H9 (cell line): ENCODE data around the gene THEM4. TPM values are rescaled to one million over a fixed set of nuclear protein-coding genes. Genes with fewer than 3 reads are reported as not detected.

ENCODE experiments used
- DNase-seq: peaks from one replicate; pipeline ENCODE4 v3.0.0-alpha.2; 2017
- H2AFZ ChIP-seq: one replicate; pipeline ENCODE4 v1.6.1; 2013; ENCODE audit warnings: mild to moderate bottlenecking, low read length, control low read depth, moderate library complexity
- H2AK5ac ChIP-seq: 2 replicates; pipeline ENCODE4 v1.6.1; 2013; ENCODE audit warnings: low read length, control low read depth, mixed read lengths; ENCODE audit not compliant: insufficient read length
- H2BK120ac ChIP-seq: one replicate; pipeline ENCODE4 v1.6.1; 2013; ENCODE audit warnings: low read depth, mild to moderate bottlenecking, low read length, control low read depth, inconsistent platforms; ENCODE audit not compliant: poor library complexity, severe bottlenecking
- H2BK12ac ChIP-seq: 2 replicates; pipeline ENCODE4 v1.6.1; 2013; ENCODE audit warnings: low read length, control low read depth, mixed read lengths, low read depth; ENCODE audit not compliant: insufficient read length
- H2BK15ac ChIP-seq: 2 replicates; pipeline ENCODE4 v1.6.1; 2013; ENCODE audit warnings: low read depth, low read length, control low read depth
- H2BK20ac ChIP-seq: one replicate; pipeline ENCODE4 v1.6.1; 2013; ENCODE audit warnings: low read depth, mild to moderate bottlenecking, low read length, control low read depth, inconsistent platforms; ENCODE audit not compliant: poor library complexity, severe bottlenecking
- H2BK5ac ChIP-seq: 2 replicates; pipeline ENCODE4 v1.6.1; 2013; ENCODE audit warnings: low read length, control low read depth, mixed read lengths; ENCODE audit not compliant: insufficient read length
- H3K14ac ChIP-seq: 2 replicates; pipeline ENCODE4 v1.6.1; 2013; ENCODE audit warnings: low read length, control low read depth; ENCODE audit not compliant: insufficient read depth
- H3K18ac ChIP-seq: 2 replicates; pipeline ENCODE4 v1.6.1; 2013; ENCODE audit warnings: low read depth, mild to moderate bottlenecking, mixed read lengths, low read length, control low read depth; ENCODE audit not compliant: insufficient read length
- H3K23ac ChIP-seq: 2 replicates; pipeline ENCODE4 v1.6.1; 2013; ENCODE audit warnings: low read length, control low read depth, mixed read lengths, low read depth; ENCODE audit not compliant: insufficient read length
- H3K23me2 ChIP-seq: 2 replicates; pipeline ENCODE4 v1.6.1; 2013; ENCODE audit warnings: low read depth, mild to moderate bottlenecking, mixed read lengths, low read length, control low read depth; ENCODE audit not compliant: insufficient read length, poor library complexity, severe bottlenecking
- H3K27ac ChIP-seq: 2 replicates; pipeline ENCODE4 v1.5.1; 2013; ENCODE audit warnings: low read length, control low read depth, mixed read lengths, low read depth; ENCODE audit not compliant: insufficient read length
- H3K27me3 ChIP-seq: 2 replicates; pipeline ENCODE4 v1.6.1; 2013; ENCODE audit warnings: low read length, control low read depth, inconsistent platforms; ENCODE audit not compliant: insufficient read depth
- H3K4ac ChIP-seq: 2 replicates; pipeline ENCODE4 v1.6.1; 2013; ENCODE audit warnings: low read depth, mild to moderate bottlenecking, control low read depth, inconsistent platforms, low read length, moderate library complexity
- H3K4me1 ChIP-seq: 2 replicates; pipeline ENCODE4 v1.6.1; 2013; ENCODE audit warnings: low read length, control low read depth, inconsistent platforms; ENCODE audit not compliant: insufficient read depth
- H3K4me2 ChIP-seq: 2 replicates; pipeline ENCODE4 v1.6.1; 2013; ENCODE audit warnings: low read length, control low read depth, mixed read lengths; ENCODE audit not compliant: insufficient read length, insufficient read depth
- H3K56ac ChIP-seq: 2 replicates; pipeline ENCODE4 v1.6.1; 2013; ENCODE audit warnings: low read depth, mild to moderate bottlenecking, mixed read lengths, low read length, control low read depth; ENCODE audit not compliant: insufficient read length
- H3K79me1 ChIP-seq: 2 replicates; pipeline ENCODE4 v1.6.1; 2013; ENCODE audit warnings: low read depth, mild to moderate bottlenecking, moderate library complexity, low read length, control low read depth, inconsistent platforms; ENCODE audit not compliant: insufficient read depth, poor library complexity, severe bottlenecking
- H3K79me2 ChIP-seq: 2 replicates; pipeline ENCODE4 v1.6.1; 2013; ENCODE audit warnings: low read length, control low read depth, inconsistent platforms; ENCODE audit not compliant: insufficient read depth
- H3K9ac ChIP-seq: 2 replicates; pipeline ENCODE4 v1.6.1; 2013; ENCODE audit warnings: low read length, control low read depth, mixed read lengths; ENCODE audit not compliant: insufficient read length; ENCODE audit errors: extremely low read depth
- H3K9me3 ChIP-seq: one replicate; pipeline ENCODE4 v1.6.1; 2013; ENCODE audit warnings: low read depth, low read length, inconsistent platforms; ENCODE audit not compliant: control insufficient read depth
- H3T11ph ChIP-seq: one replicate; pipeline ENCODE4 v1.6.1; 2013; ENCODE audit warnings: mild to moderate bottlenecking, low read length, control low read depth, inconsistent platforms
- H4K20me1 ChIP-seq: one replicate; pipeline ENCODE4 v1.6.1; 2013; ENCODE audit not compliant: control insufficient read depth, insufficient read length, insufficient read depth
- H4K5ac ChIP-seq: 2 replicates; pipeline ENCODE4 v1.6.1; 2013; ENCODE audit warnings: low read depth, mild to moderate bottlenecking, mixed read lengths, low read length, control low read depth; ENCODE audit not compliant: insufficient read length
- H4K8ac ChIP-seq: replicated peaks from 2 replicates; pipeline ENCODE4 v1.6.1; 2013; ENCODE audit warnings: low read length, control low read depth, mixed read lengths, low read depth; ENCODE audit not compliant: insufficient read length
- H4K91ac ChIP-seq: 2 replicates; pipeline ENCODE4 v1.6.1; 2013; ENCODE audit warnings: low read depth, mild to moderate bottlenecking, moderate library complexity, mixed read lengths, low read length, control low read depth; ENCODE audit not compliant: insufficient read length
- H3K27ac Mint-ChIP-seq, 3 experiments: 2 replicates in 2 of 3; 3 replicates in 1 of 3; pipeline ENCODE4 v1.8.0; 2020 to 2021; ENCODE audit warnings: mixed read lengths in 3 of 3, mild to moderate bottlenecking in 1 of 3, moderate library complexity in 1 of 3
- H3K27me3 Mint-ChIP-seq: 2 replicates; pipeline ENCODE4 v1.8.0; 2021; ENCODE audit warnings: low read depth, mild to moderate bottlenecking, moderate library complexity, mixed read lengths
- H3K36me3 Mint-ChIP-seq, 3 experiments: 2 replicates in 2 of 3; 3 replicates in 1 of 3; pipeline ENCODE4 v1.8.0; 2020 to 2021; ENCODE audit warnings: low read depth in 3 of 3, mixed read lengths in 3 of 3; ENCODE audit not compliant: insufficient read depth in 1 of 3
- H3K4me1 Mint-ChIP-seq, 2 experiments: 2 replicates each; pipeline ENCODE4 v1.8.0; 2020; ENCODE audit warnings: mixed read lengths in 2 of 2
- H3K4me3 Mint-ChIP-seq, 2 experiments: 2 replicates in 1 of 2; 3 replicates in 1 of 2; pipeline ENCODE4 v1.8.0; 2020 to 2021; ENCODE audit warnings: mild to moderate bottlenecking in 2 of 2, mixed read lengths in 2 of 2, moderate library complexity in 1 of 2
- H3K9me3 Mint-ChIP-seq, 2 experiments: 2 replicates in 1 of 2; 3 replicates in 1 of 2; pipeline ENCODE4 v1.8.0; 2020; ENCODE audit warnings: mild to moderate bottlenecking in 2 of 2, mixed read lengths in 2 of 2, moderate library complexity in 1 of 2
- WGBS: extraction: QIAGEN DNeasy Blood & Tissue Kit; methylation state at CpG from one replicate; pipeline ENCODE4 v1.1.7; 2013; ENCODE audit warnings: missing lambda C conversion rate, low lambda C conversion rate, mixed read lengths; ENCODE audit not compliant: insufficient read length; ENCODE audit errors: extremely low coverage; 5-methylcytosine and 5-hydroxymethylcytosine counted together
- total RNA-seq: library from RNA; stranded (reverse); gene quantifications from 2 replicates; pipeline ENCODE4 v1.2.1, GENCODE V29; 2021
- TF ChIP-seq, protein P1 (sequence below): fragments of 200-600 bp; sonication (generic); conservative IDR thresholded peaks from 3 replicates; pipeline ENCODE4 v1.8.0; 2021; ENCODE audit warnings: antibody characterized with exemption, mild to moderate bottlenecking

The THEM4 gene
- total RNA-seq, 1 experiment from 2014 or later: 10.5 TPM

DNA sequence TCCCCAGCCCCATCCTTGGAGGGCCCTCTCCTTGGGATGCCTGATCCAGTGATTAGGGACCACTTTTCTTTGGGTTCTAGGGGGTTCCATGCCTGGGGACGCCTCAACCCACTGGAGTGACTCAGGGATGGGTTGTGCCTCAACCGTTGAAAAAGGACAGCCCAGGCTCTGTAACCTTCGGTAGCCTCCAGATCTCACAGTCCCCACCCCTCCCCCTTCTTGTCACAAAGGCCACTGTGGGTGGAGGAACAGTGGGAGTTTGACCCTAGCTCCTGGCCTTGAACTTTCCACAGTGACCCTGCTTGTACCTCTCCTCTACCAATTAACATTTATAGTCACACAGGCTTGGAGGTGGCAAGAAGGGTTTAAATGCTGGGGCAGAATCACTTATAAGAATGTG lies 75.1 kb downstream of the THEM4 start:
- peaks cover 7% of the 10 kb centered on the region; the same call in 1 of the 2 replicates for H3K27me3 ChIP-seq
- H4K8ac ChIP-seq: no peak overlapping the region
- TF ChIP-seq, protein P1, sequence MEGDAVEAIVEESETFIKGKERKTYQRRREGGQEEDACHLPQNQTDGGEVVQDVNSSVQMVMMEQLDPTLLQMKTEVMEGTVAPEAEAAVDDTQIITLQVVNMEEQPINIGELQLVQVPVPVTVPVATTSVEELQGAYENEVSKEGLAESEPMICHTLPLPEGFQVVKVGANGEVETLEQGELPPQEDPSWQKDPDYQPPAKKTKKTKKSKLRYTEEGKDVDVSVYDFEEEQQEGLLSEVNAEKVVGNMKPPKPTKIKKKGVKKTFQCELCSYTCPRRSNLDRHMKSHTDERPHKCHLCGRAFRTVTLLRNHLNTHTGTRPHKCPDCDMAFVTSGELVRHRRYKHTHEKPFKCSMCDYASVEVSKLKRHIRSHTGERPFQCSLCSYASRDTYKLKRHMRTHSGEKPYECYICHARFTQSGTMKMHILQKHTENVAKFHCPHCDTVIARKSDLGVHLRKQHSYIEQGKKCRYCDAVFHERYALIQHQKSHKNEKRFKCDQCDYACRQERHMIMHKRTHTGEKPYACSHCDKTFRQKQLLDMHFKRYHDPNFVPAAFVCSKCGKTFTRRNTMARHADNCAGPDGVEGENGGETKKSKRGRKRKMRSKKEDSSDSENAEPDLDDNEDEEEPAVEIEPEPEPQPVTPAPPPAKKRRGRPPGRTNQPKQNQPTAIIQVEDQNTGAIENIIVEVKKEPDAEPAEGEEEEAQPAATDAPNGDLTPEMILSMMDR: no peak
- no peaks in the 10 kb centered on the region; a peak in 1 of 5 replicates for H3K9me3 Mint-ChIP-seq
- no peaks in the 10 kb centered on the region for H3K36me3 Mint-ChIP-seq
- no CpG with 5 or more reads among the region's 3 CpGs for WGBS
- H3K79me2 ChIP-seq: no peaks in the 10 kb centered on the region
- H2BK12ac ChIP-seq: no peak overlapping the region
- H3K4ac ChIP-seq: no peak overlapping the region
- peaks cover 8% of the 10 kb centered on the region; the same call in 1 of the 2 replicates for H3K4me1 ChIP-seq
- H2BK5ac ChIP-seq: no peak overlapping the region
- H3K18ac ChIP-seq: no peak overlapping the region
- no peak overlapping the region for H2BK120ac ChIP-seq
- no peak overlapping the region for H3T11ph ChIP-seq
- no peak overlapping the region for H3K4me2 ChIP-seq
- DNase-seq: no peak
- no peaks in the 10 kb centered on the region for H3K9me3 ChIP-seq
- no peak overlapping the region for H3K56ac ChIP-seq
- no peak overlapping the region for H3K23ac ChIP-seq
- peaks cover 17% of the 10 kb centered on the region for H3K23me2 ChIP-seq
- no peak overlapping the region for H2BK15ac ChIP-seq
- H3K4me1 Mint-ChIP-seq: peaks cover 29 to 45% of the 10 kb centered on the region in 2 experiments
- H4K20me1 ChIP-seq: no peaks in the 10 kb centered on the region
- H4K91ac ChIP-seq: no peak overlapping the region
- no peak overlapping the region for H3K27ac Mint-ChIP-seq
- peaks cover 25% of the 10 kb centered on the region for H3K27me3 Mint-ChIP-seq
- no peak overlapping the region for H3K9ac ChIP-seq
- no peak overlapping the region for H3K4me3 Mint-ChIP-seq
- H3K79me1 ChIP-seq: no peaks in the 10 kb centered on the region
- H4K5ac ChIP-seq: no peak overlapping the region
- no peak overlapping the region for H2AK5ac ChIP-seq
- H3K14ac ChIP-seq: no peak overlapping the region
- H2BK20ac ChIP-seq: no peak overlapping the region
- H2AFZ ChIP-seq: no peak overlapping the region
- H3K27ac ChIP-seq: no peak overlapping the region
